Cardiac septum (tissue), 1 donor: ENCODE measurements around the gene ZSWIM8. TPM values are rescaled to one million over a fixed set of nuclear protein-coding genes. Genes with fewer than 3 reads are reported as not detected.
A peak's percentile ranks its signal among the peaks of the same experiment; 100 is the strongest.
"Not testable (repeated sequence)": the region's sequence is repeated elsewhere in the genome, so short reads cannot be mapped to it uniquely, and the experiment has no call there.

ENCODE experiments used
- DNase-seq: peaks from one replicate; pipeline ENCODE4 v3.0.0-alpha.2; 2020; ENCODE audit warnings: low spot score
- intact Hi-C: fragments of 100-400 bp; cut with DNase I; formaldehyde crosslinking; loops from one replicate; pipeline ENCODE4 v1.14.0; 2022
- long read RNA-seq: library from polyadenylated mRNA; unstranded; transcript quantifications from one replicate; pipeline ENCODE4 v2.0.0, GENCODE V29; 2021
- total RNA-seq: library from RNA; stranded (reverse); fragmentation: NEBNext Ultra II Directional; extraction: Animal tissue kit (Norgen Biotek cat#: 25700); gene quantifications from one replicate; pipeline ENCODE4 v1.2.1, GENCODE V29; 2021
- donor health status: DM: no; HTN: no; CAD: no.

The ZSWIM8 gene, protein sequence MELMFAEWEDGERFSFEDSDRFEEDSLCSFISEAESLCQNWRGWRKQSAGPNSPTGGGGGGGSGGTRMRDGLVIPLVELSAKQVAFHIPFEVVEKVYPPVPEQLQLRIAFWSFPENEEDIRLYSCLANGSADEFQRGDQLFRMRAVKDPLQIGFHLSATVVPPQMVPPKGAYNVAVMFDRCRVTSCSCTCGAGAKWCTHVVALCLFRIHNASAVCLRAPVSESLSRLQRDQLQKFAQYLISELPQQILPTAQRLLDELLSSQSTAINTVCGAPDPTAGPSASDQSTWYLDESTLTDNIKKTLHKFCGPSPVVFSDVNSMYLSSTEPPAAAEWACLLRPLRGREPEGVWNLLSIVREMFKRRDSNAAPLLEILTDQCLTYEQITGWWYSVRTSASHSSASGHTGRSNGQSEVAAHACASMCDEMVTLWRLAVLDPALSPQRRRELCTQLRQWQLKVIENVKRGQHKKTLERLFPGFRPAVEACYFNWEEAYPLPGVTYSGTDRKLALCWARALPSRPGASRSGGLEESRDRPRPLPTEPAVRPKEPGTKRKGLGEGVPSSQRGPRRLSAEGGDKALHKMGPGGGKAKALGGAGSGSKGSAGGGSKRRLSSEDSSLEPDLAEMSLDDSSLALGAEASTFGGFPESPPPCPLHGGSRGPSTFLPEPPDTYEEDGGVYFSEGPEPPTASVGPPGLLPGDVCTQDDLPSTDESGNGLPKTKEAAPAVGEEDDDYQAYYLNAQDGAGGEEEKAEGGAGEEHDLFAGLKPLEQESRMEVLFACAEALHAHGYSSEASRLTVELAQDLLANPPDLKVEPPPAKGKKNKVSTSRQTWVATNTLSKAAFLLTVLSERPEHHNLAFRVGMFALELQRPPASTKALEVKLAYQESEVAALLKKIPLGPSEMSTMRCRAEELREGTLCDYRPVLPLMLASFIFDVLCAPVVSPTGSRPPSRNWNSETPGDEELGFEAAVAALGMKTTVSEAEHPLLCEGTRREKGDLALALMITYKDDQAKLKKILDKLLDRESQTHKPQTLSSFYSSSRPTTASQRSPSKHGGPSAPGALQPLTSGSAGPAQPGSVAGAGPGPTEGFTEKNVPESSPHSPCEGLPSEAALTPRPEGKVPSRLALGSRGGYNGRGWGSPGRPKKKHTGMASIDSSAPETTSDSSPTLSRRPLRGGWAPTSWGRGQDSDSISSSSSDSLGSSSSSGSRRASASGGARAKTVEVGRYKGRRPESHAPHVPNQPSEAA (N-terminal part only)
- total RNA-seq, result 57.1 TPM
- long read RNA-seq, partial matches to known transcripts, result 22 of 29 reads
- long read RNA-seq, other reads (novel, unspliced or antisense), result 6 of 29 reads

DNA sequence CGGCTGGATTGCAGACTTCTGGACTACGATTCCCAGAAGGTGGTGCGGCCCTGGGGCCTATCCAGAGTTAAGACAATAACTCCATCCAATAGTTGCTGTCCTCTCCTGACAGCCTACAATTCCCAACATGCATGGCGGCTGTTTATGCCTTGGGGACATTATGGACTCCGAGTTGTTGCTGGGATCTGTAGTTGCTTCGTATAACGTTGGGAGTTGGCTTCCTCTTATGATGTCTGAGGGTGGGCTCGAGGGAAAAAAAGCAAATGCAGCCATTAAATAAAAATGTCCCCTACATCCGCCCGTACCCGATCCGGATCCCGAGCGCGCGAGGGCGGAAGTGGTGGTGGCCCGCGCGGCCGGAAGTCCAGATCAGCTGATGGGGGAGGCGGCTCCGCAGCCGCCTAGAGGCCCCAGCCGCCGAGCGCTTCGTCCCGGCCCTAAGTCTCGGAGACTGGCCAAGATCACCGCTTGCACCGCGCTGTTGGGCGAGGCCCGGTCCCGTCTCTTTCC is at the start of gene ZSWIM8:
Gene ZSWIM8 (plus strand): TSS at position 396 of the 510 bp plus-strand sequence. CDS start 273 bp downstream, outside the sequence.
- DNase-seq, result peak; percentile 94
- intact Hi-C loops, result loop anchor here (1.0 kb wide), 1 partner anchor 26 kb away; the partner anchor contains the start of gene NDST2

DNA sequence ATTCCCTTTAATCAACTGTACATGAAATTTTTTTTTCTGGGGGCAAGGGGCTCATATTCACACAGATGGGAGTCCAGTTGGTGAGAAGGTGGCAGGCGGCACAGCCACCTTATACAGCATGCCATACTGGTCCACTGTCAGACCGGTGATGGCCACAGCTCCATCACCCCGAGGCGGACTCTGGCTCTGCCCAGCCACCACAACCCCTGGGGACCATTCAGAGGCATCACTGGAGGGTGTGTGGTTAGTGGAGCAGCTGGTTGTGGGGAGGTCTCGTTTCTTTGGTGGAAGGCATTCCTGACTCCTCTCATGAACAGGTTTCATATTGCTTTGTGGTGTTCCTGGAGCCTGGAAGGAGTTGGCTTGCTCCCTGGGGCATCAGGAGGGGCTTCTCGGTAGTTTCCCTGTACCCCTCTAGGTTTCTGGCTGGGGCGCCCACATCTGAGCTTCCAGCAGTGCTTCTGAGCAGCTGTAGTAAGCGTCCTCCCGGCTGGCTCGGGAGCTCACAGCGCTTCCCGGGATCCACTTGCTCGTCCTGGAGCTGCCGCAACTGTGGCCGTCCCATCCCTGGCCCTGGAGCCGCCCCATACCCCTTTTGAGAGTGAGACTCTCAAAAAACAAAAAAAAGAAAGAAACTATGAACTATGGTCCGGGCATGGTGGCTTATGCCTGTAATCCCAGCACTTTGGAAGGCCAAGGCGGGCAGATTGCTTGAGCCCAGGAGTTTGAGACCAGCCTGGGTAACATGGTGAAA is 44.7 kb upstream of the ZSWIM8 start:
- intact Hi-C loops, DNase-seq: not testable (repeated sequence)

DNA sequence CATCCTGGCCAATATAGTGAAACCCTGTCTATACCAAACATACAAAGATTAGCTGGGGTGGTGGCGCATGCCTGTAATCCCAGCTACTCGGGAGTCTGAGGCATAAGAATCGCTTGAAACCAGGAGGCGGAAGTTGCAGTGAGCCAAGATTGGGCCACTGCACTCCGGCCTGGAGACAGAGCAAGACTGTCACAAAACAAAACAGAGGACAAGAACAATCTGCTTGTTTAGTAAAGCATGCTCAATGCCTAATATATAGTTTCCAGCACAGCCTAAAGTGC is 43.0 kb upstream of the ZSWIM8 start:
- no peak for DNase-seq
- intact Hi-C loops, result no loop called here

DNA sequence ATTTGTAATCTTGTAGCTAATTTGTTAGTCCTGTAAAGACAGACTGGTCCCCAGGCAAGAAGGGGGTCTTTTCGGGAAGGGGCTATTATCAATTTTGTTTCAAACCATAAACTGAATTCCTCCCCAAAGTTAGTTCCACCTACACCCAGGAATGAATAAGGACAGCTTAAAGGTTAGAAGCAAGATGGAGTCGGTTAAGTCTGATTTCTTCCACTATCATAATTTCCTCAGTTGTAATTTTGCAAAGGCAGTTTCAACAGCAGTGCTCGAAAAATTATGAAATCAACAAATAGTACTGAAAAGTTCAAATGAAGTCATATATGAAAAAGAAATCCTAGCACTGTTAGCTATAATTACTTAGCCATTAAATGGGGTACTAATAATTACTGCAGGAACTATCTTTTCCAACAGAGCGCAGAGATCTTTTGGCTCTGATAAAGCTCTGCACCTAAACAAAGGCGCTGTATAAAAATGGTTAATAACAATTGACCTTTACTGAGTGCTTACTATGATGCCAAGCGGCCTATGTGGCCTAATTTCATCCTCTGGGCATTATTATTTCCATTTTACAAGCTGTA is 42.0 kb upstream of the ZSWIM8 start:
- intact Hi-C loops, result no loop called here
- DNase-seq, result no peak

DNA sequence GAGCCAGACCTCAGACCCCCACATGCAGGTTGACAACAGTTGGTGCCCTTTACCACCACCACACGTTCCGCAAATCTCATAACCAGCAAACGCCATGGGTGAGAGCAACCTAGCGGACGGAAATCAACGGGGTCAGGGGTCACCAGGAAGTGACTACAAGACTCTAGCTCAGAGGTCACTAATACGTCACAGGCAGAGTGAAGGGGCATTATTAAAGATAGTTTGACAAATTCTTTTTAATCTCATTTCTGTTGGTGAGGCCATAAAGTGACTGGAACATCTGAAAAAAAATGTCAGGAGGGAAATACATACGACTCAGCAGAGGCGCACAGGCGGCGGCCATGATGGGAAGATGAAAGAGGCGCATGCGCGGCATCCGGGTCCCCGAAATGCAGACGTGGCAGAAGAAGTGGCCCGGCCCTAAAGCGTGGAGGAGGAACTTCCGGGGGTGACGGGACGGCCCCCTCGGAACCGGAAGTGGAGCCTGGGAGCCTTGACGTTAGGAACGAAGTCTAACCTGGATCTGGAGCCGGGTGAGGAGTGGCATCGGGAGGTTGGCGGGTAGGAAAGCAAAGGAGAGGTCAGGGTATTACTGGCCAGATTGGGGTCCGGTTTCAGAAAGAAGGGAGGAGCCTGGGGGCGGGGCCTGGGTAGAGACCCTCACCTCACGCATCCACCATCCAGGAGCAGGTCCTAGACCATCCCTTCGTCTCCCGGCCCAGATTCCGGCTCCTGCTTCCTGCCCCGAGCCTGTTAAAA is 41.3 kb upstream of the ZSWIM8 start, which contains the start of gene SEC24C:
Gene SEC24C (plus strand): TSS at position 468 of the 759 bp plus-strand sequence. CDS start 2,461 bp downstream, outside the sequence.
- intact Hi-C loops, result no loop called here

DNA sequence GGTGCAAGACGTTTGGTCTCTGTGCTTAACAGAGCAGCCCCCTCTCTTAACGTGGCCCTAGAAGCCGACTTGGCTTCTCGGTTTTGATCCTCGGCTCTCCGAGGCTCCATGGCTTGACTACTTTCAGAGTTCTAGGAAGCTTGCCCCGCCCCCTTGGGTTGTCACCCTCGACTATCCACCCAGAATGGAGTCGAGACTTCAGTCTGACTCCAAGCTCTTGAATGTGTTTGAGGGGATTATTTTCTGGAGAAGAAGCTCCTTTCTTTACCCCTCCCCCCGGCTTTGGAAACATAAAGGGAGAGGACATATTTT is 40.8 kb upstream of the ZSWIM8 start:
- intact Hi-C loops, result no loop called here
- no peak for DNase-seq

More for the DNA sequence above, 41.3 kb upstream of the ZSWIM8 start, which contains the start of gene SEC24C:
- peak; percentile 98 for DNase-seq

DNA sequence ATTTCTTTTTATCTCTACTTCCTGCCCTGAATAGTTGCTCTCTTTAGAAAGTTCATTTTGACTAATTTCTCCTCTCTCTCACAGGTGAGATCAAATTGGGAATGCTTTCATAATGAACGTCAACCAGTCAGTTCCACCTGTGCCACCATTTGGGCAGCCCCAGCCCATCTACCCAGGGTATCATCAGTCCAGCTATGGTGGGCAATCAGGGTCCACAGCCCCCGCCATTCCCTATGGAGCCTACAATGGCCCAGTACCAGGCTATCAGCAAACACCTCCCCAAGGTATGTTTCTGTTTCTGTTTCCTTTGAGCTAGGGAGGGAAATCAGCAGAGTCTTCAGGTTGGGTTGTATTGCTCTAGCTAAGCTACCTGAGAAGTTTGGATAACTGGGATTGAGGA is 38.7 kb upstream of the ZSWIM8 start:
- intact Hi-C loops, result loop anchor here (5.0 kb wide), 1 partner anchor 36 kb away; the partner anchor contains the start of gene CHCHD1
- no peak for DNase-seq

DNA sequence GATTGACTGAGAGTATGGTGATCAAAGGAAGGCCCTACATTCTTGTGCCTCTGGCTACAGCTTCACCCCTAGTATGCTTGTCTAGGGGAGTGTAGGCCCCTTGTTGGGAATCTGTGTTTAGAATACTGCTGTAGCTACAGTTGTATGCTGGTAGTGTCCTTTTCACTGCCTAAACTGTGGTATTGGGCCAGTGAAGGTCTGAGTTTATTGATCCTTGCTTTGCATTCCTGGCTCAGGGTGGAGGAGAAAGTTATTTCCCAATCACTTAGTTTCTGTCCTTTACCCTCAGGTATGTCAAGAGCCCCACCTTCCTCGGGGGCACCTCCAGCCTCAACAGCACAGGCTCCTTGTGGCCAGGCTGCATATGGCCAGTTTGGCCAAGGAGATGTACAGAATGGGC is 34.6 kb upstream of the ZSWIM8 start:
- intact Hi-C loops, result no loop called here
- no peak for DNase-seq

DNA sequence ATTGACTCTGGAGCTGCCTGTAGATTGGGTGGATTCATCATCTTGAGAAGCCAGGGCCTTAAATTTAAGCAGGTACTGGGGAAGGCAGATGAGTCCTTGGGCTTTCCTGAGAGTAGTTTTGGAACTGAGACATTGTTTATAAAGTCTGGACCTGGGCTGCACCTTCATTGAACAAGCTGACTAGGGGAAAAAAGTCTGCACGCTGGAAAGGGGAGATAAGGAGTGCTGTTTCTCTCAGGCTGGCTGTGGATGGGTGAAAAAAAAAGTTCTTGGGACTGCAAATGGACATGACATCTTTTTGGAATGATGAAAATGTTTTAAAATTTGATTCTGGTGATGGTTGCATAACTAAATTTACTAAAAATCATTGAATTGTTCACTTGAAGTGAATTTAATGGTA is 29.2 kb upstream of the ZSWIM8 start:
- intact Hi-C loops, result no loop called here
- no peak for DNase-seq

DNA sequence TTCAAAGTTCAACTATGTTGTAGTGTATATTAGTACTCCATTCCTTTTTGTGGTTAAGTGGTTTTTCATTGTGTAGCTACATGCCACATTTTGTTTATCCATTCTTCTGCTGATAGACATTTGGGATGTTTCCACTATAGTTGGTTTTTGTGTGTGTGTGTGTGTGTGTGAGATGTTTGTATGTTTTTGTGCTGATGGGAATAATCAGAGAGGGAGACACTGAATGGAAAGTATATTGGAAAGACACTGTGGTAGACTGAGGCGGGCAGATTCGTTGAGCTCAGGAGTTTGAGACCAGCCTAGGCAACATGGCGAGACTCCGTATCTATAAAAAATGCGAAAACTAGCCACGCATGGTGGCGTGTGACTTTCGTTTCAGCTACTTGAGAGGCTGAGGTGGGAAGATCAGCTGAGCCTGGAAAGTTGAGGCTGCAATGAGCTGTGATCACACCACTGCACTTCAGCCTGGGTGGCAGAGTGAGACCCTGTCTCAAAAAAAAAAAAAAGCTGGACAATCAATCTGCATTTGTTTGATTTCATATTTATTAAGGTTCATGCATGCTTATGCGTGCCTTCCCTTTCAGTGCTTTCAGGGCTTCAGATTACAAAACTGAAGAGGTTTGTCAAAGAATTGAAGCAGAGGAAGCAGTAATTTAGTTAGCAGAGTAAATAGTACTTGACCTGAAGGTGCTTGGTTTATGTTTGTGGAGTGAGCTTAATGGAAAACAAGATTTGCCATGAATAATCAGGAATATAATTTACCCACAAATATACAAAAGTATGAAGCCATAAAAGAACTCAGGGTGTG is 26.5 kb upstream of the ZSWIM8 start:
- DNase-seq, result no peak
- intact Hi-C loops, result no loop called here

DNA sequence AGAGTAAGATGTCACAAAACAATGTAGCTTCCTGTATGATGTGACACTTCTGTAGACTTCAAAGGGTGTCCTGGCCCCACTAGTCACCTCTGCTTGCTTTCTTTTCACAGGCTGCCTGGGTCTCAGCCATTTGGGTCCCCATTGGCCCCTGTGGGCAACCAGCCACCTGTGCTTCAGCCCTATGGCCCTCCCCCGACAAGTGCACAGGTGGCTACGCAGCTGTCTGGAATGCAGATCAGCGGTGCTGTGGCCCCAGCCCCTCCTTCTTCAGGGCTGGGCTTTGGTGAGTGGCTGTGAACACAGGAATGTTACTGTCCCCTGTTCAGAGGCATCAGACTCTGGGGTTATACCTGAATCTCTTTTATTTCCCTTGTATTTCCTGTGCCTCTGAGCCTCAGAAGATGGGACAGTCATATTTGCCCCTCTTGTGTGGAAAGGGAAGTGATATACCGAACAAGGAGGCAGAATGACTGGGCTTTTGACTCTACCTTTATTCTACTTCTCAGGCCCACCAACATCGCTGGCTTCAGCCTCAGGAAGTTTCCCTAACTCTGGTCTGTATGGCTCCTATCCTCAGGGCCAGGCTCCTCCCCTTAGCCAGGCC is 25.8 kb upstream of the ZSWIM8 start:
- intact Hi-C loops, result no loop called here

DNA sequence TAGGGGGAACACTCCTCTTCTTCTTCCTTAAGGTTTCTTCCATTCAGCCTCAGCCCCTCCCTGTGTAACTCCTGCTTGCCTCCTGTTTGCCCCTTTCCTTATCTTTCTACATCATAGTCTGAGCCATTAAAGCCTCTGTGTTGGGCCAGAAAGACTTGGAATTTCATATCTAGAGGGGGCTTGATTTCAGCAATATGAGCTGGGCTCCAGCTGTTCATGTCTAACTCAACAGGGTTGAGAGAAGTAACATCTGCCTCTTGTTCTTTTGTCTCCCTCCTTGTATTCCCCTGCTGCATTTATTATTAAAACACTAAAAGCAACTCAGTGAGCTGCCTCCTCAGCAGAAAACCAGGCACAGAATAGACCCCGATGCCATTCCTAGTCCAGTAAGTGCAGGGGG is 23.6 kb upstream of the ZSWIM8 start:
- DNase-seq, result no peak
- intact Hi-C loops, result no loop called here

More for the DNA sequence above, 25.8 kb upstream of the ZSWIM8 start:
- DNase-seq, result no peak

DNA sequence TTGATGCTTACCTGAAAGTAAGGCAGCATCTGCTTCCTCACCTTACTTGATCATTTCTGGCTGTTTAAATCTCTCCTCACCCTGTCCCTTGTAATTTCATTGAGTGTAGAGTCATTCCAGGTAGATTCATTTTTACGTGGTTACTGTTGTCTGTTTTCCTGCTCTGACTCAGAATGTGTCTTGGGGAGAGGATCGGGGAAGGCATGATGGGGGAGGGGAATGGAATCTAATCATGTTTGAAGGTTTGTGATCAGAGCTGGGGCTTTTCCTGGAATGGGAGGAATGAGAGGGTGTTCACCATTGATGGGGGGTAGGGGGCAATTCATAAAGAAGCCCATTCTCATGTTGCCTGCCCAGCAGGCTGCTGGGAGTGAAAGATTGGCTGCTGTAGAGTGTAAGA is 22.5 kb upstream of the ZSWIM8 start:
- intact Hi-C loops, result no loop called here
- no peak for DNase-seq

DNA sequence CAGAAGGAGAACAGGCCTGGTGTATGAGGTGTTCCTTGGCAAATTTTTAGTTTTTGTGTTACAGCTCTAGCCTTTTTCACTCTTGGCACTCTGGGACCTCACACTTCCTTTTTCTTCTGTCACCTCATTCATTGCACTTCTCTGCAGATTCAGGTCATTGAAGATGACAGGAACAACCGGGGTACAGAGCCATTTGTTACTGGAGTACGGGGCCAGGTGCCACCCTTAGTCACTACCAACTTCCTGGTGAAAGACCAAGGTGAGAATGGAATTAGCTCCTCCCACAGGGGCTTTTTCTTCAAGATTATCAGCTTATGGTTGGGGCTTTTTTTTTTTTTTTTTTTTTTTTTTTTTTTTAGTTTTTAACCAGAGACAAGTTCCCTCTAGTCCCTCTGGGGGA is 22.1 kb upstream of the ZSWIM8 start:
- no peak for DNase-seq
- intact Hi-C loops, result no loop called here

DNA sequence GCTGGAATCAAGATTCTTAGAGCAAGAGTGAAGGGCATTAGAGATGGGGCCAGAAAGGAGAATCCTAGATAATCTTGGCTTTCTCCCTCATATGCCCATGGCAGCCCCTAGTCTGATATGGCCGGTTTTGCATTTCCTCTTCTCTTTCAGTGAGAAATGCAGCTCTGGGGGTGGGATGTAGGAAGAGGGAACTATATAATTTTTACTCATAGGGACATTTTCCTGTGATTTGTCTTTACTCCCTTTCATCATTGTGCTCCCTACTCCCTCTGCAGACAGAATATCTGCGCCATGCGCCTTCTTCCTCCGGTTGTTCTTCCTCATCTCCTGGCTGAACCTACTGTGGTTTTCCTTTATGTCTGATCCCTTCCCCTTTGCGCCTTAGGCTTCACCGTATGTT is 20.3 kb upstream of the ZSWIM8 start:
- intact Hi-C loops, result no loop called here
- DNase-seq, result no peak

DNA sequence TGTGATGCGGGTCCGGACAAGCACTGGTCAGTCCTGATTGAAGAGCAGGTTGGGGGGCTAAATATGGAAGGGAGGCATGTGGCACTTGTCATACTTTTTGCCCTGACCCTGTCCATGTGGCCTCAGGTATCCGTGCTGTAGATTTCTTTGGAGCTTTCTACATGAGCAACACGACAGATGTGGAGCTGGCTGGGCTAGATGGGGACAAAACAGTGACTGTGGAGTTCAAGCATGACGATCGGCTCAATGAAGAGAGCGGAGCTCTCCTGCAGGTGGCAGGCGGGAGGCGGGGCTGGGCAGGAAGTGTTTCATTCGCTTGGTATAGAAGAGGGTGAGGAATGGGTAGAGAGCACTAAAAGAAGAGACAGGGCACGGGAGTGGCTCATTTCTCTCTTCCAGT is 16.5 kb upstream of the ZSWIM8 start:
- intact Hi-C loops, result no loop called here
- no peak for DNase-seq

DNA sequence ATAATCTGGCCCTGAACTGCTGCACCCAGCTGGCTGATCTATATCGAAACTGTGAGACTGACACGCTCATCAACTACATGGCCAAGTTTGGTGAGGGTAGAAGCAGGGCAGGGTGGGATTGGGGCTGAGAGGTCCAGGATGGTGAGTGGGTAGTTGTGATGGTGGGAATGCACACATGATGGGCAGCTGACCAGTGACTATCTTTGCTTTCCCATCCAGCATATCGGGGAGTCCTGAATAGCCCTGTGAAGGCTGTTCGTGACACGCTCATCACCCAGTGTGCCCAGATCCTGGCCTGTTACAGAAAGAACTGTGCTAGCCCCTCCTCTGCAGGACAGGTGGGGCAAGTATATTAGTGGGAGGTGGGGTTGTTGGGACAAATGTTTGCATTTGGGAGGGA is 16.0 kb upstream of the ZSWIM8 start:
- DNase-seq, result no peak
- intact Hi-C loops, result no loop called here
